Endometrial microvascular endothelial cells (primary cell): Measurements from ENCODE around the gene OBSCN. TPM values are rescaled to one million over a fixed set of nuclear protein-coding genes. Genes with fewer than 3 reads are reported as not detected.

Source experiments
- in situ Hi-C: cut with HindIII; loops from 2 replicates; pipeline ENCODE4 v1.10.0; 2017; ENCODE audit warnings: low sequenced_read_pairs, low pct_unique_long_range_greater_than_20kb; ENCODE audit errors: inconsistent ontology term
- total RNA-seq: library from RNA; depleted of rRNA; stranded (reverse); fragments of >200 nt; gene quantifications from one replicate; pipeline ENCODE4 v1.2.3, GENCODE V29; 2015; ENCODE audit errors: inconsistent ontology term

Gene OBSCN
- total RNA-seq, 1 donor from 2014 or later = 0.37 TPM

DNA sequence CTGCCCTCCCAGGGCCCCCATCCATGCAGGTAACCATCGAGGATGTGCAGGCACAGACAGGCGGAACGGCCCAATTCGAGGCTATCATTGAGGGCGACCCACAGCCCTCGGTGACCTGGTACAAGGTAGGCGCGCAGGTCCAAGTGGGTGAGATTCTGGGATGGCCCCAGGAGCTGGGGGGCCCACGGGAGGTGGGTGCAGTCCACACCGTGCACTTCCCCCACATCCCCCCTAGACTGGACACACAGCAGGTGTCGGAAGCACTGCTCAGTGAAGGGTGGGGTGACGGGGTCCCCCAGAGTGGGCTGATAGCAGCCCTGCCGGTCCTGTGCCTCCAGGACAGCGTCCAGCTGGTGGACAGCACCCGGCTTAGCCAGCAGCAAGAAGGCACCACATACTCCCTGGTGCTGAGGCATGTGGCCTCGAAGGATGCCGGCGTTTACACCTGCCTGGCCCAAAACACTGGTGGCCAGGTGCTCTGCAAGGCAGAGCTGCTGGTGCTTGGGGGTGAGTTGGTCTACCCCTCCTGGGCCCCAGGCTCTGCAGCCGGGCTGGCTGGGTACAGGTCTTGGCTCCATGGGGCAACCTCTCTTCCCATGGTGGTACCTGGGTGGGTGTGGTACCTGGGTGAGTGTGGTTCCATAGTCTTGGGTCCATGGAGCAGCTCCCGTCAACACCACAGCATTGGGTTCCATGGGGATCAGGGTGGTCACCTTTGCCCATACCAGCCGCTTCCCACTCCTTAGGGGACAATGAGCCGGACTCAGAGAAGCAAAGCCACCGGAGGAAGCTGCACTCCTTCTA is 158.4 kb downstream of the OBSCN start:
- in situ Hi-C loops = no loop called here

DNA sequence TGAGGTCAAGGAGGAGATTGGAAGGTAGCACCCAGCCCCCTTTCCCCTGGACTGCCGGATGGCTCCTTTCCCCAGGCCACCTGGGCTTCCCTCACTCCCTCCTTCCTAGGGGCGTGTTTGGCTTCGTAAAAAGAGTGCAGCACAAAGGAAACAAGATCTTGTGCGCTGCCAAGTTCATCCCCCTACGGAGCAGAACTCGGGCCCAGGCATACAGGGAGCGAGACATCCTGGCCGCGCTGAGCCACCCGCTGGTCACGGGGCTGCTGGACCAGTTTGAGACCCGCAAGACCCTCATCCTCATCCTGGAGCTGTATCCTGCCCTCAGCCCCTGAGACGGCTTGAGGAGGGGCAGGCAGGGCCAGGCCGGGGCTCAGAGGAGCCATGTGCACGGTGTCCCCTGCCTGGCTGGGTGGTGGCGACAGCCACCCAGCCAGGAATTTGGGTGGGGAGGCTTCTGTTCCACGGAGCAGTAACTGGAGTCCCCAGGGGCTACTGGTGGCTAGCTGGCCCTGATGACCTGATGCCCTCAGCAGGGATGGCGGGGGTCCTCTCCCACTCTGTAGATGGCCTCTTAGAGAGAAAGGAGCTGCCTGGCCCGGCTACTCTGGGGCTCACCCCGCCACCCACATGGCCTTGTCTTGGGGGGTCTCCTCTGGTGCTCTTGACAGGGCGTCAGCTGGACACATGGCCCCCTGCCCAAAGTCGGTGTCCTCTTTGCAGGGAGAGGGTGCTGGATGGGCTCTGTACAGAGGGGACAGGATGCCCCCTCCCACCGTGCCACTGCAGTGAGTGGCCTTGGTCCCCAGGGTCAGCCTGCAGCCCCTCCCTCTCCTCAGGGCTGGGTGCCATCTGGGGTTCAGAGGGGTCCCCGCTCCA is 159.3 kb downstream of the OBSCN start:
- in situ Hi-C loops = no loop called here

DNA sequence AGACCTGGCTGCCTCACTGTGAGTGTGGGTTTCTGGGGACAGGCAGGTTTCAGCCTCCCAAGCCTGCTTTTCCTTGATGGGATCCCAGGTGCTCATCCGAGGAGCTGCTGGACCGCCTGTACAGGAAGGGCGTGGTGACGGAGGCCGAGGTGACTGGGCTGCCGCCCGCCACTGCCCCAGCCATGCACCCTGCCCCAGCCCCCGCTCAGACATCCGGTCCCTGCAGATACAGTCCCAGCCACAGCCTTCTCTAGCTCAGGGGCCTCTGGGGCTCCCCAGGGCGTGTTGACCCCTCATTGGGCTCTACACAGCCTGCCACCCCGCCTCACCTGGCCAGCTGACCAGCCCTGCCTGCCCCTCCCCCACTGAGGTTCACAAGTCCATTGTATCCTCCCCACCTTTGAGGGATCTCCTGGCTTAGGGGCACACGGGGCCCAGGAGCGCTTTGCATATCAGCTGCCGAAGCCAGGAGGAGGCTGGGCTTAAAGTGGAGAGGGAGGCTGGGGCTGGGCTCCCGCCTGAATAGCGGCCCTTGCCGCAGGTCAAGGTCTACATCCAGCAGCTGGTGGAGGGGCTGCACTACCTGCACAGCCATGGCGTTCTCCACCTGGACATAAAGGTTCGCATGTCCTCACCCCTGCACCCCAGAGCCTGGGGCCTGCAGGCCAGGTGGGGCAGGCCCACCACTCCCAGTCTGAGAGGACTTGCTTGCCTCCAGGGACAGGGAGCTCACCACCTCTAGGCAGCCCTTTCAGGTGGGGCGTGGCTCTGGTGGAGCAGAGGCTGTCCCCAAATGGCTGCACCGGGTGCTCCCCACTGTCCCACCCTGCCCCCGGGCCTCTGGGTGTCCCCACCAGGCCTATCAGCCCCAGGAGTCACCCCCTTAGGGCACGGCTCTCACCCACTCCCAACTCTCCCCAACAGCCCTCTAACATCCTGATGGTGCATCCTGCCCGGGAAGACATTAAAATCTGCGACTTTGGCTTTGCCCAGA is 160.3 kb downstream of the OBSCN start:
- in situ Hi-C loops = no loop called here

DNA sequence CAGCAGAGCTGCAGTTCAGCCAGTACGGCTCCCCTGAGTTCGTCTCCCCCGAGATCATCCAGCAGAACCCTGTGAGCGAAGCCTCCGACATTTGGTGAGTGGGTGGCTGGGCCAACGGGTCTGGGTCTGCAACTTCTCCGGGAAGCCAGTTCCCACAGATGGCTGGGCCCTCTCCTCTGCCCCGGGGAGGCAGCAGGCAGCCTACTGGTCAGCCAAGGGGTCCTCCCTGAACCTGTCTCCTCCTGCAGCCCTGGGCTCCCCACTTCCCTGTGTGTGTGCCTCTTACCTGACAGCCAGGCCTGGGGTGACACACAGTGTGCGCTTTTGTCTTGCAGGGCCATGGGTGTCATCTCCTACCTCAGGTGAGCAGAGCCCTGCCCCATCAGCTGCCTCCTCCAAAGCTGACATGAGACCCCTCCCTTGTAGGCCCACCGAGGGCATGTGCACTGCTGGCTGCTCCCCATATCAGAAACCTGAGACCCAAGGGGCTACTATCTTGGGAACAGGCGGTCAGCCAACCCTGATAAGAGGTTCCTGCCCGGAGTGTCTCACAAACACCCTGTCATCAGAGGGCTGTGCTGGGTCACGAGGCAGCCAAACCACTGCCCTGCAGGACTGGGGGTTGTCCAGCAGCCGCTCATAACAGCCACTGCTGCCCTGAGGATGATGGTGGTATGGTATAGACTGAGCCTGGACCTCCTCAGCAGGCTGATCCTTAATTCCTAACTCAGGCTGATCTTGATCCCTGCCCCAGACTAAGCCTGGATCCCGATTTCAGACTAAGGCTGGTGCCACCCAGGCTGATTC is 161.2 kb downstream of the OBSCN start:
- in situ Hi-C loops = no loop called here

DNA sequence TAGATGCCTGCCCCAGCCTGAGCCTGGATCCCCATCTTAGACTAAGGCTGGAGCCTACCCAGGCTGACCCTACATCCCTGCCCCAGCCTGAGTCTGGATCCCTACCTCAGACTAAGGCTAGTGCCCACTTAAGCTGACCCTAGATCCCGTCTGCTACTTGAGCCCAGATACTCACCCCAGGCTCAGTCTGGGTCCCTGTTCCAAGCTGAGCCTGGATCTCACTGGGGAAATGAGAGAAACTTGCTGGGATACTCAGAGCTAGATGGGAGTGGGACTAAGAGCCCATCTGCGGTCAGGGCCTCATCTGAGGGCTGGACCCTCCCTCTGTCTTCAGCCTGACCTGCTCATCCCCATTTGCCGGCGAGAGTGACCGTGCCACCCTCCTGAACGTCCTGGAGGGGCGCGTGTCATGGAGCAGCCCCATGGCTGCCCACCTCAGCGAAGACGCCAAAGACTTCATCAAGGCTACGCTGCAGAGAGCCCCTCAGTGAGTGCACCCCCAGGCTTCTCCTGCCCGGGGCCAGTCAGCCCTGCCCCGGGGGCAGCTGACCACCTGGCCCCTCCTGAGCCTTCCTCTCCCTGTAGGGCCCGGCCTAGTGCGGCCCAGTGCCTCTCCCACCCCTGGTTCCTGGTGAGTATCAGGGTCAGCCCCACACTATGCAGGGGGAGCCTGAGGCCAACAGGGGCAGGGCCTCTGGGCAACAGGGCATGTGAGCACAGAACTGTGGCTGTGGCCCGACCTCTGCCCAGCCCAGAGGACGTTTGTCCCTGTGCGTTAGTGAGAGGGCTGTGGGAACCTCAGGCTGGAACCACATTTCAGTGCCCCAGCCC is 162.0 kb downstream of the OBSCN start:
- in situ Hi-C loops = no loop called here

DNA sequence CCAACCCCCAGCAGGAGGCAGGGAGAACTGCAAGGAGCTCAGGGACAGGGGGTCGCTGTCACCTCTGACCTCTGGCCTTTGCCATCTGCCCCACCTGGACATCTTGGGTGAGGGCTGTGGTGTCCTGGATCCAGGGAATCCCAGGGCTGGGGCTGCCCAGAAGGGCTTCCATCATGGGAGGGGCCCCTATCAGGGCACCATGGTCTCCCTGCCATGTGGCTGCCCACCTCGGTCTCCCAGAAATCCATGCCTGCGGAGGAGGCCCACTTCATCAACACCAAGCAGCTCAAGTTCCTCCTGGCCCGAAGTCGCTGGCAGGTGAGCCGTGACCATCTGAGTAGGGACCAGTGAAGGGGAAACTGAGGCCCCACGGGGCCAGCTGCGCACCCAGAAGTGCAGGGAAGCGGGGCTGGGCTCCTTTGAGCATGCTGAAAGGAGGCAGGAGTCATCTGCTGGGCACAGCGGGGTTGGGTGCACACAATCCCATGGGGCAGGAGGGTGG is 162.6 kb downstream of the OBSCN start:
- in situ Hi-C loops = no loop called here

DNA sequence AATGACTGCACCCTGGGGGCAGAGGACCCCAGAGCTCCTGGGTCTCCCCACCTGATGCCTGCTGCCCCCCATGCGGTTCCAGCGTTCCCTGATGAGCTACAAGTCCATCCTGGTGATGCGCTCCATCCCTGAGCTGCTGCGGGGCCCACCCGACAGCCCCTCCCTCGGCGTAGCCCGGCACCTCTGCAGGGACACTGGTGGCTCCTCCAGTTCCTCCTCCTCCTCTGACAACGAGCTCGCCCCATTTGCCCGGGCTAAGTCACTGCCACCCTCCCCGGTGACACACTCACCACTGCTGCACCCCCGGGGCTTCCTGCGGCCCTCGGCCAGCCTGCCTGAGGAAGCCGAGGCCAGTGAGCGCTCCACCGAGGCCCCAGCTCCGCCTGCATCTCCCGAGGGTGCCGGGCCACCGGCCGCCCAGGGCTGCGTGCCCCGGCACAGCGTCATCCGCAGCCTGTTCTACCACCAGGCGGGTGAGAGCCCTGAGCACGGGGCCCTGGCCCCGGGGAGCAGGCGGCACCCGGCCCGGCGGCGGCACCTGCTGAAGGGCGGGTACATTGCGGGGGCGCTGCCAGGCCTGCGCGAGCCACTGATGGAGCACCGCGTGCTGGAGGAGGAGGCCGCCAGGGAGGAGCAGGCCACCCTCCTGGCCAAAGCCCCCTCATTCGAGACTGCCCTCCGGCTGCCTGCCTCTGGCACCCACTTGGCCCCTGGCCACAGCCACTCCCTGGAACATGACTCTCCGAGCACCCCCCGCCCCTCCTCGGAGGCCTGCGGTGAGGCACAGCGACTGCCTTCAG is 163.3 kb downstream of the OBSCN start:
- in situ Hi-C loops = no loop called here

DNA sequence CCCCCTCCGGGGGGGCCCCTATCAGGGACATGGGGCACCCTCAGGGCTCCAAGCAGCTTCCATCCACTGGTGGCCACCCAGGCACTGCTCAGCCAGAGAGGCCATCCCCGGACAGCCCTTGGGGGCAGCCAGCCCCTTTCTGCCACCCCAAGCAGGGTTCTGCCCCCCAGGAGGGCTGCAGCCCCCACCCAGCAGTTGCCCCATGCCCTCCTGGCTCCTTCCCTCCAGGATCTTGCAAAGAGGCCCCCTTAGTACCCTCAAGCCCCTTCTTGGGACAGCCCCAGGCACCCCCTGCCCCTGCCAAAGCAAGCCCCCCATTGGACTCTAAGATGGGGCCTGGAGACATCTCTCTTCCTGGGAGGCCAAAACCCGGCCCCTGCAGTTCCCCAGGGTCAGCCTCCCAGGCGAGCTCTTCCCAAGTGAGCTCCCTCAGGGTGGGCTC is 163.9 kb downstream of the OBSCN start:
- in situ Hi-C loops = no loop called here

DNA sequence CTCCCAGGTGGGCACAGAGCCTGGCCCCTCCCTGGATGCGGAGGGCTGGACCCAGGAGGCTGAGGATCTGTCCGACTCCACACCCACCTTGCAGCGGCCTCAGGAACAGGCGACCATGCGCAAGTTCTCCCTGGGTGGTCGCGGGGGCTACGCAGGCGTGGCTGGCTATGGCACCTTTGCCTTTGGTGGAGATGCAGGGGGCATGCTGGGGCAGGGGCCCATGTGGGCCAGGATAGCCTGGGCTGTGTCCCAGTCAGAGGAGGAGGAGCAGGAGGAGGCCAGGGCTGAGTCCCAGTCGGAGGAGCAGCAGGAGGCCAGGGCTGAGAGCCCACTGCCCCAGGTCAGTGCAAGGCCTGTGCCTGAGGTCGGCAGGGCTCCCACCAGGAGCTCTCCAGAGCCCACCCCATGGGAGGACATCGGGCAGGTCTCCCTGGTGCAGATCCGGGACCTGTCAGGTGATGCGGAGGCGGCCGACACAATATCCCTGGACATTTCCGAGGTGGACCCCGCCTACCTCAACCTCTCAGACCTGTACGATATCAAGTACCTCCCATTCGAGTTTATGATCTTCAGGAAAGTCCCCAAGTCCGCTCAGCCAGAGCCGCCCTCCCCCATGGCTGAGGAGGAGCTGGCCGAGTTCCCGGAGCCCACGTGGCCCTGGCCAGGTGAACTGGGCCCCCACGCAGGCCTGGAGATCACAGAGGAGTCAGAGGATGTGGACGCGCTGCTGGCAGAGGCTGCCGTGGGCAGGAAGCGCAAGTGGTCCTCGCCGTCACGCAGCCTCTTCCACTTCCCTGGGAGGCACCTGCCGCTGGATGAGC is 164.5 kb downstream of the OBSCN start:
- in situ Hi-C loops = no loop called here

DNA sequence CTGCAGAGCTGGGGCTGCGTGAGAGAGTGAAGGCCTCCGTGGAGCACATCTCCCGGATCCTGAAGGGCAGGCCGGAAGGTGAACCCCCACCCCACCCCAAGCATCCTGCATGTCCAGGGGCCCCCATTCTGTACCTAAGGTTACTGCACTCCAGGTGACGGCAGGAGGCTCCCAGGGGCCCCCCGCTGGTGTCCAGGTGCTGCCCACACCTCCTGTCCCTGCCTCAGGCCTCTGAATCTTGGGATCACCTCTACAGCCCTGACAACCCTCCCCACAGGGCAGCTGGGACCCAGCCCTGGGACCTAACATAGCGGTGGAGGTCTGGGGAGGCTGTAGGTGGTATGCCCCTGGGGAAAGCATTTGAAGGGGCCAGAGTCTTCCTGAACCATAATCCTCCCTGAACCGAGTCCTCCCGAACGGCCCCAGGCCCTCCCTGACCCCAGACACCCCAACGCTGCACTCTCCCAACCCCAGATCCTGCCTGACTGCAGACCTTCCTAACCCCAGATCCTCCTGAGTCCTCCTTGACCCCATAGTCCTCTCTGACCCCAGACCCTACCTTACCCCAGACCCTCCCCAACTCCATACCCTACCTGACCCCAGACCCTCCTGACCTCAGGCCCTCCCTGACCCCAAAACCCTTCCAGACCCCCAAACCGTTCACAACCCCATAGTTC is 165.3 kb downstream of the OBSCN start:
- in situ Hi-C loops = no loop called here

DNA sequence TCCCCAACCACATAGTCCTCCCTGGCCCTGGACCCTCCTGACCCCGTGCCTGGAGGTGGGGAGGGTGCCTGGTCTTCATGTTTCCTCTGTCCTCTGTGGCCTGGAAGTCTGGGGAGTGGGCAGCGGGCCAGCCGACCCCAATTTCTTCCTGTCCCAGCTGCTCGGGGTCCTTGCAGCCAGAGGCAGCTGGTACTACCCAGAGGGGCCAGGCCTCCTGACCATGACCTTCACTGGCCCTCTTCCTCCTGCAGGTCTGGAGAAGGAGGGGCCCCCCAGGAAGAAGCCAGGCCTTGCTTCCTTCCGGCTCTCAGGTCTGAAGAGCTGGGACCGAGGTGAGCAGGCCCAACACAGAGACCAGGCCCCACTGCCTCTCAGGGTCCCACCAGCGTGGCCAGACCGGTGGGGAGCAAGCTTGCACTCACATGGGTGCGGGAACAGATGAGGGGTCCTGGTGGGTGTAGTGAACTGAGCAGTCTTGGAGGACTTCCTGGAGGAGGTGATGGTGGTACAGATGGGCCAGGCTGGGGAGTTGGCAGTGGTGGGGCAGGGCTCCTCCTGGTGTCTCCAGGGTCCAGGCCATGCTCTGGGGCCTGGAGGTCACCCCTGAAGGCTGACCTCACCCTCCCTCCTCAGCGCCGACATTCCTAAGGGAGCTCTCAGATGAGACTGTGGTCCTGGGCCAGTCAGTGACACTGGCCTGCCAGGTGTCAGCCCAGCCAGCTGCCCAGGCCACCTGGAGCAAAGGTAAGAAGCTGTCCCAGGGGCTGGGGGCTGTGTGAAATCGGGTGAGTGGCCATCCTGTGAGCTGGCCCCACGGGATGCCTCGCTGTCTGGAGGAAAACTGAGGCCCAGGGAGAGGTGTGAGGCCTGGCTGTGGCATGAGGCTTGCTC is 166.1 kb downstream of the OBSCN start:
- in situ Hi-C loops = no loop called here

DNA sequence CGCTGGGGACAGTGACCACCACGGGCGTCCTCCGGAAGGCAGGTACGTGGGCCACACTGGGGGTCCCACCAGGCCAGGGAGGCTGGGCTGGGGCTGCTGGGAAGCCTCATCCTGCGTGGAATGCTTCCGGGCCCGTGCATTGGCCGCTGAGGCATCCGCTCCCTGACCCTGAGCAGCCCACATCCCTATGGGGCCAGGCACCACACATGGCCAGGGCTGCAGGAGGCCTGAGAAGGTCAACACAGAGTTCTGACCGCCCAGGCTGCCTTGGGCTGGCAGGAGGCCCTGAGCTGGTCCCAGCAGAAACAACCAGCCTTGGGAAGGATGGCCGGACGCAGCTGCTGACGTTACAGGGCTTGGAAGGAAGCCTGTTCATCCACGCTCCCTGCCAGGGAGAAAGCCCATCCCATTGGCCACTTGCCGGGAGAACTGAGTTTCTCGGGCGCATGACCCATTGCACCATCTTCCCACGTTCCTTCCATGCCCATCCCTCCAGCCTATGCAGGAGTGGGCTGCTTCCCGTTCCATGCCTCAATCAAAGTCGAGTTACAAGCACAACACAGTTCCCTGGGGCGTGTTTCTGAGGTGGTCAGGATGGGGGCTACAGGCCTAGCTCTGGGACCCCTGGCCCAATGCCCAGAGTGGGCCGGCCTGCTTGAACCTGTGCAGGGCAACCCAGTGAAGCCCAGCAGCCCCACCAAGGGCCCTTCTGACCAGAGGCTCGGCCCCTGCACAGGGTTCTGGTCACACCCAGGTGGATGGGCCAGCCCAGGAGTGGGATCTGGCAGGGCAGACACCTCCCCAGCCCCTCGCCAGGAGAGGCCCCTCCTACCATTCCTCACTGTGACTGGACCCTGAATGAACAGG is 167.1 kb downstream of the OBSCN start:
- in situ Hi-C loops = no loop called here

DNA sequence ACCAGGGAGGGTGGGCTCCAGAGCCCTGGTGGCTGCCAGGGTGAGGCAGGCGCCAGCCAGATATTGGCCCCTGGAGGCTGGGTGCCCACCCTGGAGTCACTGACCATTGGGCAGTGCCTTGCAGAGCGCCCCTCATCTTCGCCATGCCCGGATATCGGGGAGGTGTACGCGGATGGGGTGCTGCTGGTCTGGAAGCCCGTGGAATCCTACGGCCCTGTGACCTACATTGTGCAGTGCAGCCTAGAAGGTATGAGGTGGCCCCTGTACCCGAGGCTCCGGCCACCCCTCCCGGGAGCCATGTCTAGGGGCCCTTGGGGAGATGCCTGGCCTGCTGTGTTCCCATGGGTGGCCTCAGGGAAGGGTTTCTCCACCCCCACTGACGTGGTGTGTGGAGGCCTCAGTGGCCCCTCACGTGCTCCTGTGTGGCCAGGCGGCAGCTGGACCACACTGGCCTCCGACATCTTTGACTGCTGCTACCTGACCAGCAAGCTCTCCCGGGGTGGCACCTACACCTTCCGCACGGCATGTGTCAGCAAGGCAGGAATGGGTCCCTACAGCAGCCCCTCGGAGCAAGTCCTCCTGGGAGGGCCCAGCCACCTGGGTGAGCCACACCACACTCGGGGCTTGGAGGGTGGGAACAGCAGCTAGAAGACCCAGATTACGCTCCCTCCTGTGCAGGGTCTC is 167.9 kb downstream of the OBSCN start:
- in situ Hi-C loops = no loop called here
